Measurements from ENCODE around the gene AURKAIP1.

DNA sequence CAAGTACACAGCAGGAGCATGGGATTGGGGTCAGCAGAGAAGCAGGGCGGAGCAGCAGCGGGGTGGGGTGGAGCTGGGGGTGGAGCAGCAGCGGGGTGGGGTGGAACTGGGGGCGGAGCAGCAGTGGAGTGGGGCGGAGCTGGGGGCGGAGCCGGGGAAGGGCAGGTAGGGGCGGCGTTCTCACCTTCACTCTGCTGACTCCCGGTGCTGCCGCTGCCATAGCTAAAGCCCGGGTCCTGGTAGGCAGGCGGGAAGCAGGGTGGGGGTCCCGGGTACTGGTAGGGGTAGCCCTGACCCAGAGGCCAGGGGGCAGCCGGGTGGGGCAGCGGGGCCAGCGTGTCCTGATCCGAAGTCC lies 37.2 kb downstream of the AURKAIP1 start:
- TF ChIP-seq, protein P1, sequence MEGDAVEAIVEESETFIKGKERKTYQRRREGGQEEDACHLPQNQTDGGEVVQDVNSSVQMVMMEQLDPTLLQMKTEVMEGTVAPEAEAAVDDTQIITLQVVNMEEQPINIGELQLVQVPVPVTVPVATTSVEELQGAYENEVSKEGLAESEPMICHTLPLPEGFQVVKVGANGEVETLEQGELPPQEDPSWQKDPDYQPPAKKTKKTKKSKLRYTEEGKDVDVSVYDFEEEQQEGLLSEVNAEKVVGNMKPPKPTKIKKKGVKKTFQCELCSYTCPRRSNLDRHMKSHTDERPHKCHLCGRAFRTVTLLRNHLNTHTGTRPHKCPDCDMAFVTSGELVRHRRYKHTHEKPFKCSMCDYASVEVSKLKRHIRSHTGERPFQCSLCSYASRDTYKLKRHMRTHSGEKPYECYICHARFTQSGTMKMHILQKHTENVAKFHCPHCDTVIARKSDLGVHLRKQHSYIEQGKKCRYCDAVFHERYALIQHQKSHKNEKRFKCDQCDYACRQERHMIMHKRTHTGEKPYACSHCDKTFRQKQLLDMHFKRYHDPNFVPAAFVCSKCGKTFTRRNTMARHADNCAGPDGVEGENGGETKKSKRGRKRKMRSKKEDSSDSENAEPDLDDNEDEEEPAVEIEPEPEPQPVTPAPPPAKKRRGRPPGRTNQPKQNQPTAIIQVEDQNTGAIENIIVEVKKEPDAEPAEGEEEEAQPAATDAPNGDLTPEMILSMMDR (CRISPR knock-in tag; IDR thresholded peaks at IDR 0.05) = no peak
- TF ChIP-seq, protein P2, sequence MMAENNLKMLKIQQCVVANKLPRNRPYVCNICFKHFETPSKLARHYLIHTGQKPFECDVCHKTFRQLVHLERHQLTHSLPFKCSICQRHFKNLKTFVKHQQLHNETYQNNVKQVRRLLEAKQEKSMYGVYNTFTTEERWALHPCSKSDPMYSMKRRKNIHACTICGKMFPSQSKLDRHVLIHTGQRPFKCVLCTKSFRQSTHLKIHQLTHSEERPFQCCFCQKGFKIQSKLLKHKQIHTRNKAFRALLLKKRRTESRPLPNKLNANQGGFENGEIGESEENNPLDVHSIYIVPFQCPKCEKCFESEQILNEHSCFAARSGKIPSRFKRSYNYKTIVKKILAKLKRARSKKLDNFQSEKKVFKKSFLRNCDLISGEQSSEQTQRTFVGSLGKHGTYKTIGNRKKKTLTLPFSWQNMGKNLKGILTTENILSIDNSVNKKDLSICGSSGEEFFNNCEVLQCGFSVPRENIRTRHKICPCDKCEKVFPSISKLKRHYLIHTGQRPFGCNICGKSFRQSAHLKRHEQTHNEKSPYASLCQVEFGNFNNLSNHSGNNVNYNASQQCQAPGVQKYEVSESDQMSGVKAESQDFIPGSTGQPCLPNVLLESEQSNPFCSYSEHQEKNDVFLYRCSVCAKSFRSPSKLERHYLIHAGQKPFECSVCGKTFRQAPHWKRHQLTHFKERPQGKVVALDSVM (CRISPR knock-in tag; IDR thresholded peaks at IDR 0.05) = no peak
- TF ChIP-seq DPF2 (CRISPR knock-in tag; IDR thresholded peaks at IDR 0.05; ENCODE audit: borderline replicate concordance, low read depth) = no peak
- TF ChIP-seq, protein P3, sequence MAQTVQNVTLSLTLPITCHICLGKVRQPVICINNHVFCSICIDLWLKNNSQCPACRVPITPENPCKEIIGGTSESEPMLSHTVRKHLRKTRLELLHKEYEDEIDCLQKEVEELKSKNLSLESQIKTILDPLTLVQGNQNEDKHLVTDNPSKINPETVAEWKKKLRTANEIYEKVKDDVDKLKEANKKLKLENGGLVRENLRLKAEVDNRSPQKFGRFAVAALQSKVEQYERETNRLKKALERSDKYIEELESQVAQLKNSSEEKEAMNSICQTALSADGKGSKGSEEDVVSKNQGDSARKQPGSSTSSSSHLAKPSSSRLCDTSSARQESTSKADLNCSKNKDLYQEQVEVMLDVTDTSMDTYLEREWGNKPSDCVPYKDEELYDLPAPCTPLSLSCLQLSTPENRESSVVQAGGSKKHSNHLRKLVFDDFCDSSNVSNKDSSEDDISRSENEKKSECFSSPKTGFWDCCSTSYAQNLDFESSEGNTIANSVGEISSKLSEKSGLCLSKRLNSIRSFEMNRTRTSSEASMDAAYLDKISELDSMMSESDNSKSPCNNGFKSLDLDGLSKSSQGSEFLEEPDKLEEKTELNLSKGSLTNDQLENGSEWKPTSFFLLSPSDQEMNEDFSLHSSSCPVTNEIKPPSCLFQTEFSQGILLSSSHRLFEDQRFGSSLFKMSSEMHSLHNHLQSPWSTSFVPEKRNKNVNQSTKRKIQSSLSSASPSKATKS (CRISPR knock-in tag; IDR thresholded peaks at IDR 0.05) = no peak
- TF ChIP-seq KDM4B (CRISPR knock-in tag; IDR thresholded peaks at IDR 0.05) = no peak
